Stimulated activated CD4-positive, alpha-beta T cell treated with anti-CD3 and anti-CD28 coated beads, Interleukin-2, amount 100 ng/mL, for 24 hours (primary cell): ENCODE data around the gene KCNC2.
"Not testable (repeated sequence)": the region's sequence is repeated elsewhere in the genome, so short reads cannot be mapped to it uniquely, and the experiment has no call there.

ENCODE experiments used
- DNase-seq, 2 donors: peaks; one replicate each; pipeline ENCODE4 v3.0.0-alpha.2; 2020

The KCNC2 gene

GRCh38 chr12:75209812-75210138, at the start of gene KCNC2:
Gene KCNC2 (minus strand): TSS chr12:75209839.
- no peak for DNase-seq

GRCh38 chr12:75259143-75259542, 49.5 kb upstream of the KCNC2 start:
- DNase-seq = no peak

GRCh38 chr12:75257510-75257909, 47.9 kb upstream of the KCNC2 start:
- DNase-seq = no peak

- no peak for DNase-seq
These were observed 35.5 kb upstream of the KCNC2 start for GRCh38 chr12:75245108-75245507.

GRCh38 chr12:75239987-75240386, 30.3 kb upstream of the KCNC2 start:
- no peak for DNase-seq

- DNase-seq = no peak
These were observed 26.6 kb upstream of the KCNC2 start for GRCh38 chr12:75236206-75236605.

- no peak for DNase-seq
These were observed 17.5 kb upstream of the KCNC2 start for GRCh38 chr12:75227132-75227531.

GRCh38 chr12:75212072-75212471, 2.4 kb upstream of the KCNC2 start:
- DNase-seq = no peak

- DNase-seq = peak; percentile 24 to 28
These were observed 505 bp downstream of the KCNC2 start for GRCh38 chr12:75208856-75209811.

- DNase-seq = no peak
These were observed 2.1 kb downstream of the KCNC2 start for GRCh38 chr12:75207338-75208083.

- DNase-seq = no peak
These were observed 4.1 kb downstream of the KCNC2 start for GRCh38 chr12:75205558-75205957.

- no peak for DNase-seq
These were observed 12.8 kb downstream of the KCNC2 start for GRCh38 chr12:75196865-75197264.

- DNase-seq = no peak
These were observed 13.2 kb downstream of the KCNC2 start for GRCh38 chr12:75196408-75196807.

- DNase-seq = no peak
These were observed 15.4 kb downstream of the KCNC2 start for GRCh38 chr12:75194250-75194649.

- DNase-seq = no peak
These were observed 17.4 kb downstream of the KCNC2 start for GRCh38 chr12:75192196-75192595.

GRCh38 chr12:75190846-75191245, 18.8 kb downstream of the KCNC2 start:
- DNase-seq = no peak

GRCh38 chr12:75185881-75186280, 23.8 kb downstream of the KCNC2 start:
- DNase-seq = not testable (repeated sequence)

GRCh38 chr12:75184516-75184915, 25.1 kb downstream of the KCNC2 start:
- DNase-seq = no peak

- no peak for DNase-seq
These were observed 25.7 kb downstream of the KCNC2 start for GRCh38 chr12:75183967-75184366.

- DNase-seq = no peak
These were observed 31.6 kb downstream of the KCNC2 start for GRCh38 chr12:75177997-75178396.

- no peak for DNase-seq
These were observed 37.0 kb downstream of the KCNC2 start for GRCh38 chr12:75172611-75173010.

GRCh38 chr12:75170640-75171185, 38.9 kb downstream of the KCNC2 start:
- no peak for DNase-seq

- no peak for DNase-seq
These were observed 46.8 kb downstream of the KCNC2 start for GRCh38 chr12:75162845-75163244.

GRCh38 chr12:75161488-75161887, 48.2 kb downstream of the KCNC2 start:
- DNase-seq = no peak
